B cell (primary cell): ENCODE measurements around the gene PLCD1.

ENCODE experiments used
- CTCF ChIP-seq: fragments of 200-600 bp; IDR thresholded peaks from one replicate; pipeline ENCODE4 v1.8.0; 2022; ENCODE audit warnings: antibody characterized with exemption, mild to moderate bottlenecking
- EZH2 ChIP-seq: IDR thresholded peaks from 2 replicates; pipeline ENCODE4 v1.6.1; 2012; ENCODE audit warnings: borderline replicate concordance, low read depth, mild to moderate bottlenecking, moderate library complexity, low read length; ENCODE audit not compliant: insufficient read depth, poor library complexity, severe bottlenecking

- no peak for TF ChIP-seq CTCF
- no peak for TF ChIP-seq EZH2
These were observed 9.1 kb downstream of the PLCD1 start for GRCh38 chr3:38020342-38020726.
